Fibroblast of the aortic adventitia (primary cell): Measurements from ENCODE around the gene MED17. TPM values are rescaled to one million over a fixed set of nuclear protein-coding genes. Genes with fewer than 3 reads are reported as not detected.

Experiments used
- DNase-seq: peaks from one replicate; pipeline ENCODE4 v3.0.0-alpha.2; 2010; ENCODE audit warnings: low read depth
- H3K4me3 ChIP-seq: 2 replicates; pipeline ENCODE4 v1.5.1; 2011; ENCODE audit warnings: low read depth, mild to moderate bottlenecking, control low read depth, low read length, moderate library complexity
- total RNA-seq: library from RNA; depleted of rRNA; stranded (reverse); fragments of >200 nt; gene quantifications from 2 replicates; pipeline ENCODE4 v1.2.3, GENCODE V29; 2012; ENCODE audit warnings: low replicate concordance
- TF ChIP-seq, protein P1 (sequence below): IDR thresholded peaks from 2 replicates; pipeline ENCODE4 v1.5.1; 2011; ENCODE audit warnings: mild to moderate bottlenecking, low read length, control low read depth, inconsistent platforms; ENCODE audit not compliant: insufficient read depth

MED17 gene
- total RNA-seq, 1 donor, result 30.3 TPM

DNA sequence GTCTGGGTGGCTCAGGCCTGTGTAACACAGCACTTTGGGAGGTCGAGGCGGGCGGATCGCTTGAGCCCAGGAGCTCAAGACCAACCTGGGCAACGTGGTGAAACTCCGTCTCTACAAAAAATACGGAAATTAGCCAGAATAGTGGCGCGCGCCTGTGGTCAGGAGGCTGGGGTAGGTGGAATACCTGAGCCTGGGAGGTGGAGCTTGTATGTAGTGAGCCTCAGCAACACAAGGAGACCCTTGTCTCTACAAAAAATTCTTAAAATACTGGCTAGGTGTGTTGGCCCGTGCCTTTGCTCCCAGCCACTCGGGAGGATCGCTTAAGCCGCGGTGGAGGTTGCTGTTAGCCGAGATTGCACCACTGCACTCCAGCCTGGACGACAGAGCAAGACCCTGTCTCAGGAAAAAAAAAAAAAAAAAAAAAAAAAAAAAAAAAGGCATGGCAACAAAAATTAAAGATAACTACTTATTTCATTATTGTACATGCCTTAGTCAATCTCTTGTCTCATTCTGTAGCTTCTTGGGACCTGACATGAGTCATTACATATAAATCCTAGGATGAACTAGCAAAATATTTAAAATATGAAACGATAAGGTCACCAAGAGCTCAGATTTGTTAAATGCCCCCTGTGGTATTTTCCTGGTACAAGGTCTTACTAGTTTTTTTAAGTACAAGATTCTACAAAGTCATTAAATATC, 43.9 kb upstream of the MED17 start:
- peak; percentile 47 for DNase-seq
- H3K4me3 ChIP-seq, result peak overlapping the region; percentile 93
- TF ChIP-seq, protein P1, sequence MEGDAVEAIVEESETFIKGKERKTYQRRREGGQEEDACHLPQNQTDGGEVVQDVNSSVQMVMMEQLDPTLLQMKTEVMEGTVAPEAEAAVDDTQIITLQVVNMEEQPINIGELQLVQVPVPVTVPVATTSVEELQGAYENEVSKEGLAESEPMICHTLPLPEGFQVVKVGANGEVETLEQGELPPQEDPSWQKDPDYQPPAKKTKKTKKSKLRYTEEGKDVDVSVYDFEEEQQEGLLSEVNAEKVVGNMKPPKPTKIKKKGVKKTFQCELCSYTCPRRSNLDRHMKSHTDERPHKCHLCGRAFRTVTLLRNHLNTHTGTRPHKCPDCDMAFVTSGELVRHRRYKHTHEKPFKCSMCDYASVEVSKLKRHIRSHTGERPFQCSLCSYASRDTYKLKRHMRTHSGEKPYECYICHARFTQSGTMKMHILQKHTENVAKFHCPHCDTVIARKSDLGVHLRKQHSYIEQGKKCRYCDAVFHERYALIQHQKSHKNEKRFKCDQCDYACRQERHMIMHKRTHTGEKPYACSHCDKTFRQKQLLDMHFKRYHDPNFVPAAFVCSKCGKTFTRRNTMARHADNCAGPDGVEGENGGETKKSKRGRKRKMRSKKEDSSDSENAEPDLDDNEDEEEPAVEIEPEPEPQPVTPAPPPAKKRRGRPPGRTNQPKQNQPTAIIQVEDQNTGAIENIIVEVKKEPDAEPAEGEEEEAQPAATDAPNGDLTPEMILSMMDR, result no peak

- TF ChIP-seq, protein P1, result peak; percentile 14
- H3K4me3 ChIP-seq, result peak overlapping the region; percentile 93
- peak; percentile 69 for DNase-seq
These were observed 43.4 kb upstream of the MED17 start for GRCh38 chr11:93740730-93741093.

GRCh38 chr11:93741094-93741881, 42.8 kb upstream of the MED17 start, which contains the start of the genes C11orf54 and TAF1D:
Gene C11orf54 (plus strand): TSS chr11:93741672. CDS start chr11:93747394, 5,722 bp downstream.
Gene TAF1D (minus strand): TSS chr11:93741495. CDS start chr11:93739304, 2,191 bp downstream.
- DNase-seq, result peak; percentile 99
- peak within 1 kb of the TSS; percentile 93 for H3K4me3 ChIP-seq
- TF ChIP-seq, protein P1, result no peak

DNA sequence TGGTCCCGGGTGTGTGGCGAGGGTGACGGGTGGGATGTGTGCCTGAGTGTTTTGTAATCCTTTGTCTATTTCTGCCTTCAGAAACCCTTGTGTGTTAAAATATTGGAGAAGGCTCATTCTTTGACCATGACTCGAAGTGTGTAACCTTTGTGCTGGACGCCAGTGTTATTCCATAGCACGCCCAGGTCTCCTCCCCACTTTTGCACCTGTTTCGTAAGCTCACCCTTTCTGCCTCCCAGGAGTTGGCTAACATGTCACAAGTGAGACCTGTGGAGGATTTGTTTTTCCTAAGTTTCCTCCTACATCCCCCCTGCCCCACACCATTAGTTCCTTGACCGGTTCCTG, 42.2 kb upstream of the MED17 start:
- TF ChIP-seq, protein P1, result no peak
- peak; percentile 68 for DNase-seq
- H3K4me3 ChIP-seq, result peak overlapping the region; percentile 93

DNA sequence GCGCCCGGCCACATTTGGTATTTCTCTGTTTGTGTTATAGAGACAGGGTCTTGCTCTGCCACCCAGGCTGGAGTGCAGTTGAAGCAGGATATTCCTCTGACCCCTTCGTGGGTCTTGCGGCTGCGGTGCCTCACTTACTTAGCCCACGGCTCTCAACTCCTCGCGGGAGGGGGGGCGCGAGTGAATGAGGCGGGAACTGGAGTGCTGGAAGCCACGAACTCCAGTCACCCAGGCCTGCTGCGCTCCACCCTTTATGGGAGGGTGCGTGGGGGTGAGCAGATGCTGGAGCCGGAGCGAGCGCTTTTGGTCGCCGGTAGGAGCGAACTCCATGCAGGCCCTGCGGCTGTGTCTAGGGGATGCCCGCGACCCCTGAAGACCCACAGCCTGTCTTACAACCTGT, 40.8 kb upstream of the MED17 start:
- no peak overlapping the region for H3K4me3 ChIP-seq
- no peak for DNase-seq
- TF ChIP-seq, protein P1, result no peak

- no peak overlapping the region for H3K4me3 ChIP-seq
- TF ChIP-seq, protein P1, result no peak
- no peak for DNase-seq
These were observed 39.4 kb upstream of the MED17 start for GRCh38 chr11:93744669-93745004.
